DMS153 (cell line): ENCODE measurements around the gene INPP5A.
"Not testable (repeated sequence)": the region's sequence is repeated elsewhere in the genome, so short reads cannot be mapped to it uniquely, and the experiment has no call there.

ENCODE experiments used
- DNase-seq: peaks from one replicate; lab custom pipeline; 2025; lab: John Stamatoyannopoulos, UW

INPP5A gene

DNA sequence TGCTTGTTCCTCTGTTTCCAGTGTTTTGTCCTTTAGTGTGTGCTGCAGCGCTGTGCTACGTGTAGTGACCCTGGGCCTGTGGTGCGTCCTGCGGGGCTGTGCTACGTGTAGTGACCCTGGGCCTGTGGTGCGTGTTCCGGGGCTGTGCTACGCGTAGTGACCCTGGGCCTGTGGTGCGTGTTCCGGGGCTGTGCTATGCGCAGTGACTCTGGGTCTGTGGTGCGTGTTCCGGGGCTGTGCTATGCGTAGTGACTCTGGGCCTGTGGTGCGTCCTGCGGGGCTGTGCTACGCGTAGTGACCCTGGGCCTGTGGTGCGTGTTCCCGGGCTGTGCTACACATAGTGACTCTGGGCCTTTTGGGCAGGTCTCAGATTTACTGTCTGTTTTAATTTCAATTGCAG lies 60.1 kb downstream of the INPP5A start:
- DNase-seq: no peak

DNA sequence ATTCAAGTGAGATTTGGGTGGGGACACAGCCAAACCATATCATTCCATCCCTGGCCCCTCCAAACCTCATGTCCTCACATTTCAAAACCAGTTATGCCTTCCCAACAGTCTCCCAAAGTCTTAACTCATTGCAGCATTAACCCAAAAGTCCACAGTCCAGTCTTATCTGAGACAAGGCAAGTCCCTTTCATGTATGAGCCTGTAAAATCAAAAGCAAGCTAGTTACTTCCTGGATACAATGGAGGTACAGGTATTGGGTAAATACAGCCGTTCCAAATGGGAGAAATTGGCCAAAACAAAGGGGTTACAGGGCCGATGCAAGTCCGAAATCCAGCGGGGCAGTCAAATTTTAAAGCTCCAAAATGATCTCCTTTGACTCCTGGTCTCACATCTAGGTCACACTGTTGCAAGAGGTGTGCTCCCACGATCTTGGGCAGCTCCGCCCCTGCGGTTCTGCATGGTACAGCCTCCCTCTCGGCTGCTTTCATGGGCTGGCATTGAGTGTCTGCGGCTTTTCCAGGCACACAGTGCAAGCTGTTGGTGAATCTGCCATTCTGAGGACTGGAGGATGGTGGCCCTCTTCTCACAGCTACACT lies 61.5 kb downstream of the INPP5A start:
- not testable (repeated sequence) for DNase-seq

DNA sequence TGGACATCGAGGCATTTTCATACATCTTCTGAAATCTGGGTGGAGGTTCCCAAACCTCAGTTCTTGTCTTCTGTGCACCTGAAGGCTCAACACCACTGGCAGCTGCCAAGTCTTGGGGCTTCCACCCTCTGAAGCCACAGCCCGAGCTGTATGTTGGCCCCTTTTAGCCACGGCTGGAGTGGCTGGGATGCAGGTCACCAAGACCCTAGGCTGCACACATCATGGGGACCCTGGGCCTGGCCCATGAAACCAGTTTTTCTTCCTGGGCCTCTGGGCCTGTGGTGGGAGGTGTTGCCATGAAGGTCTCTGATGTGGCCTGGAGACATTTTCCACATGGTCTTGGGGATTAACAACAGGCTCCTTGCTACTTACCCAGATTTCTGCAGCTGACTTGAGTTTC lies 62.1 kb downstream of the INPP5A start:
- DNase-seq: no peak

DNA sequence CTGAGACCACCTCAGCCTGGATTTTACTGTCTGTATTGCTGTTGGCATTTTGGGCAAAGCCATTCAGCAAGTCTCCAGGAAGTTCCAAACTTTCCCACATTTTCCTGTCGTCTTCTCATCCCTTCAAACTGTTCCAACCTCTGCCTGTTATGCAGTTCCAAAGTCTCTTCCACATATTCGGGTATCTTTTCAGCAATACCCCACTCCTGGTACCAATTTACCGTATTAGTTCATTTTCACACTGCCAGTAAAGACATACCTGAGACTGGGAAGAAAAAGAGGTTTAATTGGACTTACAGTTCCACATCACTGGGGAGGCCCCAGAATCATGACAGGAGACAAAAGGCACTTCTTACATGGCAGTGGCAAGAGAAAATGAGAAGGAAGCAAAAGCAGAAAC lies 62.8 kb downstream of the INPP5A start:
- no peak for DNase-seq

DNA sequence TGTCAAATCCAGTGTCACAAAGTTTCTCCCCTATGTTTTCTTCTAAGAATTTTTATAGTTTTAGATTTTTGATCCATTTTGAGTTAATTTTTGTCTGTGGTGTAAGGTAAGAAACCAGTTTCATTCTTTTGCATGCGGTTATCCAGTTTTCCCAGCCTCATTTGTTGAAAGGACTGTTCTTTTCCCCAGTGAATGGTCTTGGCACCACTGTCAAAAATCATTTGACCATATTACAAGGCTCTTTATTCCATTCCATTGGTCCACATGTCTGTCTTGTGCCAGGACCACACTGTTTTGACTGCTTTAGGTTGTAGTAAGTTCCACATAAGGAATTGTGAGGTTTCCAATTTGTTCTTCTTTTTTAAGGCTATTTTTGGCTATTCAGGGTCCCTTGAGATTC lies 64.0 kb downstream of the INPP5A start:
- no peak for DNase-seq

DNA sequence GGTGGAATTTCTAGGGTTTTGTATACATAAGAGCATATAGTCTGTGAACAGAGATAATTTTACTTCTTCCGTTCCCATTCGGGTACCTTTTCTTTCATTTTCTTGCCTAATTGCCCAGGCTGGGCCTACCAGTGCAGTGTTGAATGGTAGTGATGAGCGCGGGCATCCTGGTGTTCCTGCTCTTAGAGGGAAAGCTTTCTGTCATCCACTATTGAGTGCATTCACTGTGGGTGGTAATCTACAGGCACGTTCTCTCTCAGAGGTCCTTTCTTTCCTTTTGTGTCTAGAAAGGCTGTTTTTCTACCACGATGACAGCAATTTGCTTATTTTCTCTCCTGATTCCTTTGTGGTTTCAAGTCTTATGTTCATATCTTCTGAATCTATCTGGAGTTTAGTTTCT lies 65.0 kb downstream of the INPP5A start:
- DNase-seq: no peak

DNA sequence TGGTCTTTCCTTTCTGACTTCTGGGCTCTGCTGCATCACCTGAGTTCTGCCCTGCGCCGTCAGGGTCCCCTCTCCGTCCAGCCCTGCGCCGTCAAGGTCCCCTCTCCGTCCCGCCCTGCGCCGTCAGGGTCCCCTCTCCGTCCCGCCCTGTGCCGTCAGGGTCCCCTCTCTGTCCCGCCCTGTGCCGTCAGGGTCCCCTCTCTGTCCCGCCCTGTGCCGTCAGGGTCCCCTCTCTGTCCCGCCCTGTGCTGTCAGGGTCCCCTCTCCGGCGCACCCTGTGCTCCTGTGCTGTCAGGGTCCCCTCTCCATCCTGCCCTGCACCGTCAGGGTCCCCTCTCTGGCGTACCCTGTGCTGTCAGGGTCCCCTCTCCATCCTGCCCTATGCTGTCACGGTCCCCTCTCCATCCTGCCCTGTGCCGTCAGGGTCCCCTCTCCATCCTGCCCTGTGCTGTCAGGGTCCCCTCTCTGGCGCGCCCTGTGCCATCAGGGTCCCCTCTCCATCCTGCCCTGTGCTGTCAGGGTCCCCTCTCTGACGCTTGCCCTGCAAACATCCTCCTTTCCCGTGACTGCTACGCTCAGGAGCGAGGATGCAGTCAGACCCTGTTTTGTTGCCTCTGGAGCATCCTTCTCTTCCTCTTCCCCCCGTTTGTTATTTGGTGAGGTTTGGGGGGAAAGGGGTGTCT lies 66.4 kb downstream of the INPP5A start:
- no peak for DNase-seq

DNA sequence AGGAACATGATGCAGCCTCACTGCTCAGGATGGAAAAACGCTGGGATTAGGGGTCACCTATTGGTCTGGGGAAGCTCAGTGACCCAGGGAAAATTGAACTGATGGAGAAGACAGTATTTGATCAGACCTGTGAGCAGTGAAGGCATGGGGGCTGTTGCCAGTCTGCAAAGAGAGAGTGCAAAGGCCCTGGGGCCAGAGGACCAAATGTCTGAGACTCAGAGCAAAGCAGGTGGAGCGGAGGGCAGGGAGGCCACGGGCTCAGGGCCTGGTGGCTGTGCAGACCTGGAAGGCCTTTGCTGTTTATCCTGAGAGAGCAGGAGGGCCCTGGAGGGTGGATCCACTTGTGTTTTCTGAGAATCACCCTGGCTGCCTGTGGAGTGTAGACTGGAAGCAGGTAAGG lies 67.1 kb downstream of the INPP5A start:
- no peak for DNase-seq

DNA sequence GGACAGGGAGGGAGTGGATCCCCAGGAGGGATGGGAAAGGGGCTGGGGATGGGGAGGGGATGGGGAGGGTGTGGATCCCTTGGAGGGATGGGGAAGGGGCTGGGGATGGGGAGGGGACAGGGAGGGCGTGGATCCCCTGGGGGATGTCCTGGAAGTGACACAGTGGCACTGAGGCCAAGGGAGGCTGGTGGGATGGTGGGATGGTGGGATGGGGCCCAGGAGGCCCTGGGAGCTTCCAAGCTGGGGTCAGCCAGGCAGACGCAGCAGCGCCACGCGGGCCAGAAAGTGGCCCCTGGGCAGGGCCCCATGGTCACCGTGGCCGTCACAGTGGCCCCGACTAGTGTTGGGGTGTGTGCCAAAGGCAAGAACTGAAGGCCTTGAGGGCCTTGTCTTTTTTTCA lies 67.8 kb downstream of the INPP5A start:
- no peak for DNase-seq

DNA sequence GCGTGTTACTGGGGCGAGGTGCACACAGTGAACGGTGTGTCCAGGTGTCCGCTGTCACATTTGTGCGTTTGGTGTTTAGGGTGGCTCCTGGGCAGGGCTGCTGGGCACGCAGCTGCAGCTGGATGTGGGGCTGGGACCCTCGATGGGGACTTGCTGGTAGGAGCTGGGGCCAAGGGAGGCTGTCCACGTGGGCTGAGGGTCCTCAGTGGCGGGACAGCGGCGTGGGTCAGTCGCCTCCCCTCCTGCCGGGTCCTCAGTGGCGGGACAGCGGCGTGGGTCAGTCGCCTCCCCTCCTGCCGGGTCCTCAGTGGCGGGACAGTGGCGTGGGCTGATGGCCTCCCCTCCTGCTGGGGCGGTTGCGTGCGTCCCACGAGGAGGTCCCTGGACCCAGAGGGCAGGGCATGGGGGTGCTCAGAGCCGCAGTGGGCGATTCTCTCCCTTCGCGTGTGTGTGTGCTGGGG lies 68.5 kb downstream of the INPP5A start:
- DNase-seq: no peak

DNA sequence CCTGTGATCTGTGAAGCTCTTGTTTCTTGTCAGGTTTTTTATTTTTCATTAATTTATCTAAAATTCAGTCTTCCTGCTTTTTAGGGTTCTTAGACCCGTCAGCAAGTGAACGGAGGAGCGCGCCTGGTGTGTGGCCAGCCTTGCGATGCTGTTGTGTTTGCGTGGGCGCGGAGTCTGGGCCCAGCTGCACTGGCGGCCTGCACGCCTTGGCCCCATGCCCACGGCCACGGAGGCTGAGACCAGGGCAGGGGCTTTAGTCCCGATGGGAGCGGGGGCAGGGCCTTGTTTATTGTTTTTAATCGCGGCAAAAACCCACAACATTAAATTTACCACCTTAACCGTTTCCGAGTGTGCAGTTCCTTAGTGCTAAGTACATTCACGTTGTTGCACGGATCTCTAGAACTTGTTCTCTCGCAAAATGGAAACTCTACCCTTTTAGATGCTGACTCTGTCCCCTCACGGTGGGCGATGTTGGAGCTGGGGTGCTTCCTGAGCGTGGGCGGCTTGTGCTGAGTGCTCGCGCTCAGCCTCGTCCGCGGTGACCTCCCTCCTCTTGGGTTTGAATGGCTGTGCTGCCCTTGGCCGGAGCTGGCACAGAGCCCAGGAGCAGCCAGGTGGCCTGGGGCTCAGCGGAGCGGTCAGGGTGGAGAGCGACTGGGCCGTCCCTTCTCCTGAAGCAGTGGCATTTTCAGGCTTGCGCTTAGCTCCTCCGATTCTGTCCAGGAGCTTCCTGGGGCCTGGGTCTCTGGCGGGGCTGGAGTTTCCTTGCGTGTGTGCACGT lies 69.1 kb downstream of the INPP5A start:
- no peak for DNase-seq

DNA sequence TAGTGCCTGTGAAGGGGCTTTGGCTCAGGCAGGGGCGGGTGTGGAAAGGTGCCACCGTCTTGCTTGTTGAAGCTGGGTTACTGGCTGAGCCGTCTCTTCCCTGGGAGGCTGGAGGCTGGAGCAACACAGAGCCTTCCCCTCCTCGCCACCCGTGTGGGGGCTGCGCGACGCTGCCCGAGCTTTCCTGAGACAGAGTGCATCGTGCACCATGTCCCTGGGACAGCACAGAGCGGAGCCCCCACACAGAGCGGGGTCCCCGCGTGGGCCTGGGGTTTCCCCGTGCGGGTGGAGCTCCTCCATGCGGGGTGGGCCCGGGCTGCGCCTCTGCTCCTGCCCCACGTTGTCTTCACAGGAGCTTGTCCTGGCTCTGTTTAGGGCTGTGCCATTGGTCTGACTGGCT lies 69.9 kb downstream of the INPP5A start:
- DNase-seq: no peak

DNA sequence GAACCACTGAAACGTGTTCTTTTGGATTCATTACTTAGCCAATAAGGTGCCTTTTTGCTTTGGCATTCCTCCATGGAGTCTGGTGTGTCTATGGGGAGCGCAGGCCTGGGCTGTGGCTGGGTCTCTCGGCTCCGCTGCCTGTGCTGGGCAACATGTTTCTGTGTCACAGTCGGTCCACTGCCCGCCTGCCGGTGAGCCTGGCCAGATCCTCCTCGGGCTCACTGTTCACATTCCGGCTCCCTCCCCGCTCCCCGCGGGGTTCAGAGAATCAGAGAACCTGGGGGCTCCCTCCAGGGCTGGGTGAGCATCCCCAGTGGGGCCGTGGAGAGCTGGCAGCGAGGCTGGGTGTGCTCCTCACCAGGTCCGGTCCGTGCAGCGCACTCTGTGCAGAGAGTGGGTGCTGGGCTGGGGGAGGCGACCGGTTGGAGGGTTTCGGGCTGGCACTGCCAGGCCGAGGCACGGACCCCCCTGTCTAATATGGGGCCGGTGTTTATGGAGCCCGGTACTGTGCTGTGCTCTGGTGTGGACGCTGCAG lies 70.4 kb downstream of the INPP5A start:
- DNase-seq: no peak

DNA sequence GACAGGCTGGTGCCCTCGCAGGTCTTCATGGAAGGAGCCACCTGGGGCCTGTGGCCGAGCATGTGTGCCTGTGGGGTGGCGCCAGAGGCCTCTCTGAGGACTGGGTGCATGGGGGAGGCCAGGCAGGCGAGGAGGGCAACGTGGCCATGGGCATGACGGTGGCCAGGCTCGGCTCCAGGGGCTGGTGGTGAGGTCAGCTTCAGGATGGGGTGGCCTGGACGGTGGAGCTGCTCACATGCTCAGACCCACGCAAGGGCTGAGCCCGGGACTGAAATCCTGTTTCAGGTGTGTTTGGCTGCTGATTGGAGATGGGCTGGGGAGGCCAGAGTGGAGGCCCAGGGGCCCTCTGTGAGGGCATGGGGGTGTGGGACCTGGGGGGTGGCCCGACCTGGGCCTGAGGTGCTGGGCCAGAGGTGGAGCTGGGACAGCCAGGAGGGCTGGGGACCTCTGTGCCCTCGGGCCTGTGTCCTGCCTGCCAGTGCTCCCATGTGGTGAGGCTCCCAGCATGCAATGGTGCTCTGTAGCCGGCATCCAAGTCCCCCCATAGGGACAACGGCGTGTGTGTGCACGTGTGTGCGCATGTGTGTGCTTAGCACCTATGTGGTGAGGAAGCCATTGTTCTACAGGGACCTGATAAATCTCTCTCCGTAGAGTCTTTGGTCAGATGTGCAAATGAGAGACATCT lies 71.1 kb downstream of the INPP5A start:
- no peak for DNase-seq

DNA sequence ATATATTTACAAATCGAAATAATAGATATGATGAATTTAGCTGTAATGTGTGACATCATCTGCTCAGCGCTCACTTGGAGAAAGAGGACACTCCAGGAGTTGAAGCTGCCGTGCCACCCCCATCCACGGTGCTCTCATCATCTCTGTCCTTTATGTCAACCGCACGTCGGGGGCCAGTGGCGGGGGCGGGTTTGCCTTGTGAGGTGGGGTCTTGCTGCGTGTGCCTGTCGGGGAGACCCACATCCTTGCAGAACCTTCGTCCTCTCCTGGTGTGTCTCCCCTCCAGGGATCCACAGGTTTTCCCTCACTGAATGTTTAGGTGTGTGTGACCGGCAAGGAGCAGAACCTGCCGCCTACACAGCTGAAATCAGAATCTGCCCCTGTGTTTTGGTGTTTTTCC lies 71.6 kb downstream of the INPP5A start:
- DNase-seq: no peak

DNA sequence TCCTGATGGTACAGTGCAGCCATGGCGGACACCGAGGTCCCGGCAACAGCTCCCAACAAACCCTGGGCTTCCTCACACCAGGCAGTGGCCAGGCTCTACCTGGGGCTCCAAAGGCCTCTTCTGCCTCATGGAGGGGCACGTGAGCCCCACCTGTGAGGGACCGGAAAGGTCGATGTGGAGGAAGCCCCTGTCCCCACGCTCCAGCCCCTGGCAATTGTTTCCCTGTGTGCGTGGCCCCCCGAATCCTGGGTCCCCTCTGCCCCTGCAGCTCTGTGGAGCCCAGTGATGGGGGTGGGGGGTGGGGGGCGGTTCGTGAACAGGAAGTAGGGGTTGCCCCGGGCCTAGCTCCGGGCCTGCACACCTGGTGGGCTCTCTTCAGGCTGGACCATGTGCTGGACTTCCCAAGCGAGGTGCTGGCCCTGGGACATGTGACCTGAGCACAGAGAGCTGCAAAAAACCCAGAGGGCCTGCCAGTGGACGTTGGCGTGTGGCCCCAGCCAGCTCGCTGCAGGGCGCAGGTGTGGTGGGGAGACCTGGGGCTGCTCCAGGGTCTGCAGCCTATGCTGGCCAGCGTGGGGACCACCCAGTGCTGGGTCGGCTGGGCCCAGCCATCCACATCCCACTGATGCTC lies 72.6 kb downstream of the INPP5A start:
- no peak for DNase-seq

DNA sequence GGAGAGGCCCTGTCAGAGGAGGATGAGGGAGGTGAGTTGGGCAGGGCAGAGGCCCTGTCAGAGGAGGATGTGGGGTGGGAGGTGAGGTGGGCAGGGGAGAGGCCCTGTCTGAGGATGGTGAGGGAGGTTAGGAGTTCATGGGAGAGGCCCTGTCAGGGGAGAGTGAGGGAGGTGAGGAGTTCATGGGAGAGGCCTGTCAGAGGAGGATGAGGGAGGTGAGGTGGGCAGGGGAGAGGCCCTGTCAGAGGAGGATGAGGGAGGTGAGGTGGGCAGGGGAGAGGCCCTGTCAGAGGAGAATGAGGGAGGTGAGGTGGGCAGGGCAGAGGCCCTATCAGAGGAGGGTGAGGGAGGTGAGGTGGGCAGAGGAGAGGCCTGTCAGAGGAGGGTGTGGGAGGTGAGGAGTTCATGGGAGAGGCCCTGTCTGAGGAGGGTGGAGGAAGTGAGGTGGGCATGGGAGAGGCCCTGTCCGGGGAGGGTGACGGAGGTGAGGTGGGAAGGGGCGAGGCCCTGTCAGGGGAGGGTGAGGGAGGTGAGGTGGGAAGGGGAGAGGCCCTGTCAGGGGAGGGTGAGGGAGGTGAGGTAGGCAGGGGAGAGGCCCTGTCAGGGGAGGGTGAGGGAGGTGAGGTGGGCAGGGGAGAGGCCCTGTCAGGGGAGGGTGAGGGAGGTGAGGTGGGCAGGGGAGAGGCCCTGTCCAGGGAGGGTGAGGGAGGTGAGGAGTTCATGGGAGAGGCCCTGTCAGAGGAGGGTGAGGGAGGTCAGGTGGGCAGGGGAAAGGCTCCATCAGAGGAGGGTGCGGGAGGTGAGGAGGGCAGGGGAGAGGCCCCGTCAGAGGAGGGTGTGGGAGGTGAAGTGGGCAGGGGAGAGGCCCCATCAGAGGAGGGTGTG lies 73.7 kb downstream of the INPP5A start:
- DNase-seq: no peak

DNA sequence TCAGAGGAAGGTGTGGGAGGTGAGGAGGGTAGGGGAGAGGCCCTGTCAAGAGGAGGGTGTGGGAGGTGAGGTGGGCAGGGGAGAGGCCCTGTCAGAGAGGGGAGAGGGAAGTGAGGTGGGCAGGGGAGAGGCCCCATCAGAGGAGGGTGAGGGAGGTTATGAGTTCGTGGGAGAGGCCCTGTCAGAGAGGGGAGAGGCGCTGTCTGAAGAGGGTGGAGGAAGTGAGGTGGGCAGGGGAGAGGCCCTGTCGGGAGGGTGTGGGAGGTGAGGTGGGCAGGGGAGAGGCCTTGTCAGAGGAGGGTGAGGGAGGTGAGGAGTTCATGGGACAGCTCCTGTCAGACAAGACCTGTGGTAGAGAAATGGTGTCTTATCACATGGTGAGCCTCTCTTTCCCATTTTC lies 74.4 kb downstream of the INPP5A start:
- no peak for DNase-seq

DNA sequence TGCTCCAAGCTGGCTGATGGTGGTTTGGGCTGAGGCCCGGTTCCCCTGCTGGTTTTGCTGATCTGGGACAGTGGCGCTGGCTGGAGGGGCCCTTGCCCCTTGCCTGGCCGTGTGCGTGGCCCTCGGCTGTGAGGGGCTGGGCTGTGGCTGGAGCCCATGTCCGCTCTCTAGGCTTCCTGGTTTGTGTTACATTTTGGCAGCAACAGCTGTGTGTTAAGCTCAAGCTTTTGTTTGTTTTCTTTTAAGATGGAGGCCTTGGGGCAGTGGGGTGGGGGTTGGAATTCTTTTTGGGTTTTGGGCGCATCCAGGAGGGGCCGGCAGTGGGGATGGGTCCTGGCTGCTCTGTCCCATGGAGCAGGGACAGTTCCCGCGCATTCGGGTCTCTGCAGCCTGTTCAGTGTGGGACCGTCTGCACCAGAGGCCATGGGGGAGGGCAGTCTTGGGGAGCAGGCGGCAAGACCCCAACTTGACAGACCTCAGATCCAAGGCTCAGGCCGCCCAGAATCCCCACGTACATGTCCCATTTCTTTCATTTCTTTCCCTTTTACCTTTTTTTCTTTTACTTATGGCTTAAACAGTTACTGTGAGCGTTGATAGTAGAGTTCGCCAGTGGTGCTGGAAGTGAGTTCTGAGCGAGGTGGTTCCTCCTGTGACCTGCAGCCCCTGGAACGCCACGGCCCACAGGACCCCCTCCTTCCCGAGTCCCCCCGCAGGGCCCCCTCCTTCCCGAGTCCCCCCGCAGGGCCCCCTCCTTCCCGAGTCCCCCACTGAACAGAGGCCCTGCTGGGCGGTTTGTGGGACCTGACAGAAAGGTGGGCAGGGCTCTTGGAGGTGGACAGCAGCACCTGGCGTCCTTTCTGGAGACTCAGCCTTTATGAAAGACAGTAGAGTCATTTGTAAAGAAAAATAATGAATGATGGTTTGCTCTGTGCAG lies 75.3 kb downstream of the INPP5A start:
- no peak for DNase-seq
